Right lobe of liver (tissue), 6 donors: ENCODE results near the gene GGT1. TPM values are rescaled to one million over a fixed set of nuclear protein-coding genes. Genes with fewer than 3 reads are reported as not detected.
A peak's percentile ranks its signal among the peaks of the same experiment; 100 is the strongest.

Experiments
- ATAC-seq, 4 donors: fragments of 200-7000 bp; cut with Tn5 transposase; one replicate each; pipeline ENCODE4 v1.9.1; 2020; ENCODE audit warnings: mild to moderate bottlenecking in 4 of 4, moderate library complexity in 4 of 4
- DNase-seq, 3 donors: peaks; one replicate each; pipeline ENCODE4 v3.0.0-alpha.2; 2020
- H3K27ac ChIP-seq, 3 donors: fragments of 200-600 bp; one replicate each; pipeline ENCODE4 v1.8.0; 2022
- H3K27me3 ChIP-seq, 2 donors: fragments of 200-600 bp; one replicate each; pipeline ENCODE4 v1.8.0; 2022
- H3K36me3 ChIP-seq, 4 donors: fragments of 200-600 bp; sonication (generic) in 1 of 4; one replicate each; pipeline versions ENCODE4 v1.5.1 to v1.8.0; 2017 to 2022; ENCODE audit warnings: control low read depth in 1 of 4
- H3K4me1 ChIP-seq, 4 donors: fragments of 200-600 bp; sonication (generic) in 1 of 4; one replicate each; pipeline versions ENCODE4 v1.5.1 to v1.8.0; 2017 to 2022; ENCODE audit warnings: control low read depth in 1 of 4
- H3K4me3 ChIP-seq, 3 donors: fragments of 200-600 bp; one replicate each; pipeline ENCODE4 v1.8.0; 2022
- H3K9me3 ChIP-seq, 4 donors: fragments of 200-600 bp; sonication (generic) in 1 of 4; one replicate each; pipeline versions ENCODE4 v1.5.1 to v1.8.0; 2017 to 2022; ENCODE audit warnings: control low read depth in 1 of 4
- CTCF ChIP-seq, 4 donors: fragments of 200-600 bp in 3 of 4; fragments of 450-650 bp in 1 of 4; IDR thresholded peaks; one replicate each; pipeline versions ENCODE4 v1.5.1 to v1.8.0; 2016 to 2022; ENCODE audit warnings: antibody characterized with exemption in 4 of 4, mild to moderate bottlenecking in 2 of 4
- POLR2A ChIP-seq: fragments of 450-650 bp; IDR thresholded peaks from one replicate; pipeline ENCODE4 v1.6.1; 2017; ENCODE audit warnings: antibody characterized with exemption, mild to moderate bottlenecking
- WGBS: methylation state at CpG from one replicate; pipeline ENCODE4 v1.1.6; 2018; ENCODE audit warnings: low coverage, low lambda C conversion rate; ENCODE audit not compliant: insufficient coverage; ENCODE audit errors: missing lambda C conversion rate; 5-methylcytosine and 5-hydroxymethylcytosine counted together
- intact Hi-C, 2 donors: fragments of 100-400 bp; cut with DNase I; formaldehyde crosslinking; loops; one replicate each; pipeline versions ENCODE4 v1.11.2 to v1.14.1; 2022
- total RNA-seq, 6 experiments: library from RNA; depleted of rRNA in 2 of 6; stranded (reverse); fragments of >200 nt in 2 of 6; fragmentation: NEBNext Ultra II Directional in 3 of 6; extraction: Animal tissue kit (Norgen Biotek cat#: 25700) in 3 of 6; gene quantifications; one replicate each; pipeline versions ENCODE4 v1.1.0 to v1.2.4, GENCODE V29; 2016 to 2023
- donor health status: DM: no; HTN: yes; CAD: no.
- donor health status: DM: no; HTN: no; CAD: no.
- donor health status: DM: no; HTN: no; CAD: no.
- donor health status: DM: no; HTN: yes; CAD: no.
- donor health status: DM: no; HTN: yes; CAD: no.

Gene GGT1
- total RNA-seq, 6 experiments from 2014 or later = 97.6 to 154 (median 140) TPM

GRCh38 chr22:24566899-24567511 is 36.0 kb upstream of the GGT1 start:
- TF ChIP-seq POLR2A (no peak), CTCF (IDR thresholded peaks at IDR 0.05) (no peak)
- Histone ChIP-seq H3K27me3 (no peaks in the 10 kb centered on the region), H3K27ac (peak overlapping the region in 1 of 3 donors; percentile 11), H3K9me3 (no peaks in the 10 kb centered on the region), H3K4me3 (no peak overlapping the region), H3K4me1 (peaks cover 0 to 61% (median 24%) of the 10 kb centered on the region in 4 donors), H3K36me3 (peaks cover 0 to 26% (median 11%) of the 10 kb centered on the region in 4 donors)
- ATAC-seq = no peak
- 12% methylated on average over 4 of the region's 8 CpGs for WGBS
- no peak for DNase-seq
- intact Hi-C loops = no loop called here

GRCh38 chr22:24567668-24568067 is 35.3 kb upstream of the GGT1 start:
- intact Hi-C loops = no loop called here
- 32% methylated on average over 7 of the region's 10 CpGs for WGBS
- TF ChIP-seq POLR2A = no peak
- TF ChIP-seq CTCF (IDR thresholded peaks at IDR 0.05) = no peak
- Histone ChIP-seq H3K27me3 (no peaks in the 10 kb centered on the region), H3K4me3 (no peak overlapping the region), H3K27ac (no peak overlapping the region), H3K4me1 (peaks cover 0 to 68% (median 27%) of the 10 kb centered on the region in 4 donors), H3K36me3 (peaks cover 0 to 26% (median 10%) of the 10 kb centered on the region in 4 donors), H3K9me3 (no peaks in the 10 kb centered on the region)
- no peak for DNase-seq
- peak in 2 of 4 donors; percentile 7 to 37 for ATAC-seq

GRCh38 chr22:24571266-24571665 is 31.7 kb upstream of the GGT1 start:
- peaks cover 0 to 41% (median 14%) of the 10 kb centered on the region in 4 donors for H3K4me1 ChIP-seq
- ATAC-seq = peak in 3 of 4 donors; percentile 6 to 15 (median 9)
- H3K27ac ChIP-seq = peak overlapping the region in 2 of 3 donors; percentile 59 to 69
- no peaks in the 10 kb centered on the region for H3K27me3 ChIP-seq
- DNase-seq = no peak
- peaks cover 0 to 39% (median 14%) of the 10 kb centered on the region in 4 donors for H3K36me3 ChIP-seq
- intact Hi-C loops = no loop called here
- no peak overlapping the region for H3K4me3 ChIP-seq
- H3K9me3 ChIP-seq = no peaks in the 10 kb centered on the region
- TF ChIP-seq CTCF (IDR thresholded peaks at IDR 0.05) (no peak), POLR2A (no peak)
- 42% methylated on average over 7 of the region's 7 CpGs for WGBS

- Histone ChIP-seq H3K36me3 (peaks cover 0 to 13% (median 5%) of the 10 kb centered on the region in 4 donors), H3K27ac (peak overlapping the region in 2 of 3 donors; percentile 31 to 56), H3K4me3 (no peak overlapping the region), H3K9me3 (no peaks in the 10 kb centered on the region), H3K4me1 (peaks cover 0 to 48% (median 13%) of the 10 kb centered on the region in 4 donors), H3K27me3 (no peaks in the 10 kb centered on the region)
- DNase-seq (no peak), ATAC-seq (peak; percentile 5 to 77 (median 64))
- TF ChIP-seq POLR2A = no peak
- TF ChIP-seq CTCF (IDR thresholded peaks at IDR 0.05) = no peak
- 20% methylated on average over 1 of the region's 1 CpG for WGBS
- intact Hi-C loops = no loop called here
Observed at GRCh38 chr22:24576778-24577177, 26.2 kb upstream of the GGT1 start.
